Loucy (cell line): Measurements from ENCODE around the gene MROH9.

ENCODE experiments used
- H2AFZ ChIP-seq: fragments of 200-600 bp; sonication (generic); 2 replicates; pipeline ENCODE4 v1.6.0; 2016; ENCODE audit warnings: antibody characterized with exemption, mild to moderate bottlenecking, low read length, moderate library complexity
- H3F3A ChIP-seq: fragments of 200-600 bp; 2 replicates; pipeline ENCODE4 v1.6.0; 2016; ENCODE audit warnings: antibody characterized with exemption, low read depth, mild to moderate bottlenecking
- H3K27me3 ChIP-seq: fragments of 200-600 bp; sonication (generic); 2 replicates; pipeline ENCODE4 v1.6.1; 2014; ENCODE audit warnings: low read length, mild to moderate bottlenecking; ENCODE audit not compliant: insufficient read depth, poor library complexity, severe bottlenecking
- H3K36me3 ChIP-seq: fragments of 200-600 bp; sonication (generic); 2 replicates; pipeline ENCODE4 v1.6.1; 2016; ENCODE audit warnings: low read length; ENCODE audit not compliant: insufficient read depth
- H3K4me1 ChIP-seq: fragments of 200-600 bp; sonication (generic); 2 replicates; pipeline ENCODE4 v1.5.1; 2014; ENCODE audit warnings: low read length, mild to moderate bottlenecking; ENCODE audit not compliant: insufficient read depth, poor library complexity, severe bottlenecking
- H3K4me2 ChIP-seq: fragments of 200-600 bp; sonication (generic); 2 replicates; pipeline ENCODE4 v1.6.0; 2014; ENCODE audit warnings: antibody characterized with exemption, low read length, low read depth, mild to moderate bottlenecking; ENCODE audit not compliant: poor library complexity, severe bottlenecking
- H3K4me3 ChIP-seq: fragments of 200-600 bp; sonication (generic); 2 replicates; pipeline ENCODE4 v1.5.1; 2014; ENCODE audit warnings: low read length, mild to moderate bottlenecking, mixed read lengths; ENCODE audit not compliant: poor library complexity, severe bottlenecking
- H3K79me2 ChIP-seq: fragments of 200-600 bp; sonication (generic); 2 replicates; pipeline ENCODE4 v1.6.1; 2014; ENCODE audit warnings: low read length; ENCODE audit not compliant: insufficient read depth
- H3K9ac ChIP-seq: fragments of 200-600 bp; sonication (generic); 2 replicates; pipeline ENCODE4 v1.6.0; 2014; ENCODE audit warnings: mild to moderate bottlenecking, low read depth, low read length, moderate library complexity; ENCODE audit not compliant: poor library complexity, severe bottlenecking
- H3K9me2 ChIP-seq: fragments of 200-600 bp; sonication (generic); replicated peaks from 2 replicates; pipeline ENCODE4 v1.6.1; 2016; ENCODE audit warnings: low read depth, low read length, mixed read lengths
- H3K9me3 ChIP-seq: fragments of 200-600 bp; sonication (generic); 2 replicates; pipeline ENCODE4 v1.6.1; 2014; ENCODE audit warnings: mild to moderate bottlenecking, antibody characterized with exemption, low read length, low read depth; ENCODE audit not compliant: insufficient read depth
- H4K20me1 ChIP-seq: fragments of 200-600 bp; sonication (generic); 2 replicates; pipeline ENCODE4 v1.6.0; 2014; ENCODE audit warnings: antibody characterized with exemption, low read length, mild to moderate bottlenecking; ENCODE audit not compliant: insufficient read depth, poor library complexity, severe bottlenecking
- EZH2phosphoT487 ChIP-seq: fragments of 200-600 bp; IDR thresholded peaks from 2 replicates; pipeline ENCODE4 v1.6.1; 2018; ENCODE audit warnings: antibody characterized with exemption, mild to moderate bottlenecking, moderate library complexity, borderline replicate concordance
- TF ChIP-seq, protein P1 (sequence below): fragments of 200-600 bp; sonication (generic); conservative IDR thresholded peaks from 2 replicates; pipeline ENCODE4 v1.5.1; 2014; ENCODE audit warnings: mild to moderate bottlenecking, antibody characterized with exemption, low read length

The MROH9 gene

DNA sequence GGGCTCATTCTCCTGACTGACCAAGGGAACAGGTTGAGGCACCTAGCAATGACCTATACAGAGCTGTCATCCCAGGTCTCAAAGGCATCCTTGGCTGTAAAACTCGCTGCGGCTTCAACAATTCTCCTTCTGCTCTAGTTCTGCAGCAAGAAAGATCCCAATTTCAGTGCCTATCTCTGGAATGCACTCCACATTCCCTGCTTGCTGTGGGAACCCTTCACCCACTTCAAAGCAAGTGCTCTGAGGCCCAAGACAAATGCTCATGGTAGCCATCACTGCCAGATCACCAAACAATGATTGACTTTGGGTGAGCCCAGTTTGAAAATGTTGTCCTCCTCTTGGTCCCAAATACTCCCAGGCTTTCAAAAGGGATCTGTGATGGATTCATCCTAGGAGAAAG is 117.6 kb downstream of the MROH9 start:
- Histone ChIP-seq H3K36me3 (no peaks in the 10 kb centered on the region), H3K9ac (no peak overlapping the region), H3K4me1 (no peaks in the 10 kb centered on the region), H3K4me3 (no peak overlapping the region), H3K79me2 (no peaks in the 10 kb centered on the region), H3K4me2 (no peak overlapping the region), H3F3A (no peaks in the 10 kb centered on the region), H4K20me1 (no peaks in the 10 kb centered on the region), H3K9me3 (no peaks in the 10 kb centered on the region), H3K9me2 (no peaks in the 10 kb centered on the region), H3K27me3 (no peaks in the 10 kb centered on the region), H2AFZ (no peak overlapping the region)
- TF ChIP-seq, protein P1, sequence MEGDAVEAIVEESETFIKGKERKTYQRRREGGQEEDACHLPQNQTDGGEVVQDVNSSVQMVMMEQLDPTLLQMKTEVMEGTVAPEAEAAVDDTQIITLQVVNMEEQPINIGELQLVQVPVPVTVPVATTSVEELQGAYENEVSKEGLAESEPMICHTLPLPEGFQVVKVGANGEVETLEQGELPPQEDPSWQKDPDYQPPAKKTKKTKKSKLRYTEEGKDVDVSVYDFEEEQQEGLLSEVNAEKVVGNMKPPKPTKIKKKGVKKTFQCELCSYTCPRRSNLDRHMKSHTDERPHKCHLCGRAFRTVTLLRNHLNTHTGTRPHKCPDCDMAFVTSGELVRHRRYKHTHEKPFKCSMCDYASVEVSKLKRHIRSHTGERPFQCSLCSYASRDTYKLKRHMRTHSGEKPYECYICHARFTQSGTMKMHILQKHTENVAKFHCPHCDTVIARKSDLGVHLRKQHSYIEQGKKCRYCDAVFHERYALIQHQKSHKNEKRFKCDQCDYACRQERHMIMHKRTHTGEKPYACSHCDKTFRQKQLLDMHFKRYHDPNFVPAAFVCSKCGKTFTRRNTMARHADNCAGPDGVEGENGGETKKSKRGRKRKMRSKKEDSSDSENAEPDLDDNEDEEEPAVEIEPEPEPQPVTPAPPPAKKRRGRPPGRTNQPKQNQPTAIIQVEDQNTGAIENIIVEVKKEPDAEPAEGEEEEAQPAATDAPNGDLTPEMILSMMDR = no peak
- no peak for TF ChIP-seq EZH2phosphoT487

DNA sequence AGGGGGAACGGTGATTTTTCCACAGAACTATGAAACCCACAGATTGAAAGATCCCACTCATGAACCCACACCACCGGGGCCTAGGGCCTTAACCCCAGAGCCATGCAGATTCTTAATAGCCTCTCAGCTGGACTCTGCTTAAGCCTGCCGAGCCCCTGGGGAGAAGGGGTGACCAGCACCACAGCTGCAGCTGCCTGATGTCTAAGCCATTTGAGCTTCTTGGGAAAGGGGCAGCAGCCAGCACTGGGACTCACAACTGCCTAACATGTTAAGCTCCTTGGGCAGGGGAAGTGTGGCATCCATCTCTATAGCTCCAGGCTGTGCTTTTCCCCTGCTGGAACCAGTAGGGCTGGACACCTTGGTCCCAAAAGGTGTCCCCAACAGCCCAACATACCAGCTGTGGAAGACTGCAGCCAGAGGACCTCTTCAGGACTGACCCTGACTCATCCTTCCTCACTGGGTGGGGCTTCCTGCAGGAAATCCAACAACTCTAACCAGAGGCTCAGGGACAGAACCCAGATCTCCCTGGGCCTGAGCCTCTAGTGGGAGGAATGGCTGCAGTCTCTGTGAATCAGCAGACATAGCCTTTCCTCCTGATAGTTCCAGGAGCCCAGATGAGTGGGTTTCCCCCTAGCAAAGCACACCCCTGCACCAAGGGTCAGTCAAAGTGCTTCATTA is 120.8 kb downstream of the MROH9 start:
- H3K9me3 ChIP-seq = no peaks in the 10 kb centered on the region
- H3K9me2 ChIP-seq = no peaks in the 10 kb centered on the region
- no peaks in the 10 kb centered on the region for H4K20me1 ChIP-seq
- H3K79me2 ChIP-seq = no peaks in the 10 kb centered on the region
- no peak overlapping the region for H2AFZ ChIP-seq
- no peak overlapping the region for H3K4me3 ChIP-seq
- no peak for TF ChIP-seq EZH2phosphoT487
- TF ChIP-seq, protein P1 = no peak
- H3K4me2 ChIP-seq = no peak overlapping the region
- H3K4me1 ChIP-seq = no peaks in the 10 kb centered on the region
- H3K36me3 ChIP-seq = no peaks in the 10 kb centered on the region
- no peak overlapping the region for H3K9ac ChIP-seq
- no peaks in the 10 kb centered on the region for H3K27me3 ChIP-seq
- no peaks in the 10 kb centered on the region for H3F3A ChIP-seq

DNA sequence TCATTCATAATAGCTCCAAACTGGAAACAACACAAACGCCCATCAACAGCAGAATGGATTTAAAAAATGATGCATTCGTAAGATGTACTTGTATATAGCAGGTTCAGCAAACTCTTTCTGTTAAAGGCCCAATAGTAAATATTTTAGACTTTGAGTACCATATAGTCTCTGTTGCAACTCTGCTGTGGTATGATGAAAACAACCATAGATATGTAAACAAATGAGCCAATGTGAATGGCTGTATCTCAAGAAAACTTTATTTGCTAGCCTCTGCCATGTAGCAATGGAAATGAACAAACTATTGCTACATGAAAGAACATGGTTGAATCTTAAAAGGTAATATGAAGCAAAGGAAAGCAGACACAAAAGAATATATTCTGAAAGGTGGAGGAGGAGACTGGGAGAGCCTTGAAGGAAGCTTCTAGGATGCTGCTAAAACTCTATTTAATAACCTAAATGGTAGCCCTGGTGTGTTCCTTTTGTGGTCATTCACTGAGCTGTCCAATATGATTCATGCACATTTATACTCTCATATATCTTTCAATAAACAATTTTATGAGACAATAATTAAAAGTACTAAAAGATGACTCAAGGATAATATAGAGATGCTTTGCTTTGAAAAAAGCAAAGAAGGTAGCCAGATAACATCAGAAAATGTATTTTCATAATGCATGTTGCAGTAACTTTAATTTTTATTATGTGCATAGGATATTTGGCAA is 126.2 kb downstream of the MROH9 start:
- no peaks in the 10 kb centered on the region for H3K4me1 ChIP-seq
- TF ChIP-seq, protein P1 = no peak
- TF ChIP-seq EZH2phosphoT487 = no peak
- H3K4me3 ChIP-seq = no peak overlapping the region
- H4K20me1 ChIP-seq = no peaks in the 10 kb centered on the region
- H3K27me3 ChIP-seq = peaks cover 4% of the 10 kb centered on the region
- no peak overlapping the region for H3K4me2 ChIP-seq
- H3K9me2 ChIP-seq = no peaks in the 10 kb centered on the region
- no peaks in the 10 kb centered on the region for H3K36me3 ChIP-seq
- H3K9ac ChIP-seq = no peak overlapping the region
- no peaks in the 10 kb centered on the region for H3K79me2 ChIP-seq
- H2AFZ ChIP-seq = no peak overlapping the region
- H3F3A ChIP-seq = no peaks in the 10 kb centered on the region
- H3K9me3 ChIP-seq = no peaks in the 10 kb centered on the region
